Activated T-helper 1 cell treated with anti-CD3 and anti-CD28 coated beads, Interleukin-12 subunit alpha, Interleukin-12 subunit beta, Interleukin-2, Interleukin-4 antibody, amounts not matched to agents 30 ng/mL and 10 ng/mL and 1 ng/mL, durations not matched to agents 14 hours and 24 hours and 36 hours (primary cell): ENCODE measurements around the gene NFKBIZ. TPM values are rescaled to one million over a fixed set of nuclear protein-coding genes. Genes with fewer than 3 reads are reported as not detected.
"Not testable (repeated sequence)": the region's sequence is repeated elsewhere in the genome, so short reads cannot be mapped to it uniquely, and the experiment has no call there.

Source experiments
- DNase-seq: peaks from one replicate; pipeline ENCODE4 v3.0.0; 2021; ENCODE audit warnings: low spot score
- H3K27ac Mint-ChIP-seq: one replicate; pipeline ENCODE4 v1.8.0; 2021; ENCODE audit warnings: mild to moderate bottlenecking, mixed read lengths
- H3K27me3 Mint-ChIP-seq: one replicate; pipeline ENCODE4 v1.8.0; 2022; ENCODE audit warnings: mild to moderate bottlenecking, moderate library complexity, mixed read lengths; ENCODE audit not compliant: insufficient read depth
- H3K36me3 Mint-ChIP-seq: one replicate; pipeline ENCODE4 v1.8.0; 2021; ENCODE audit warnings: low read depth, mixed read lengths
- H3K4me1 Mint-ChIP-seq: one replicate; pipeline ENCODE4 v1.8.0; 2021; ENCODE audit warnings: low read depth, mixed read lengths
- H3K4me3 Mint-ChIP-seq: one replicate; pipeline ENCODE4 v1.8.0; 2021; ENCODE audit warnings: mild to moderate bottlenecking, moderate library complexity, mixed read lengths
- H3K9me3 Mint-ChIP-seq: one replicate; pipeline ENCODE4 v1.8.0; 2021; ENCODE audit warnings: mixed read lengths
- intact Hi-C: fragments of 100-400 bp; cut with micrococcal nuclease; formaldehyde crosslinking; loops from one replicate; pipeline ENCODE4 v1.15.1; 2024
- total RNA-seq: library from RNA; stranded (reverse); gene quantifications from 2 replicates; pipeline ENCODE4 v1.2.3, GENCODE V29; 2022

The NFKBIZ gene
- total RNA-seq, 1 donor from 2014 or later = 72.4 TPM

GRCh38 chr3:101897013-101897412 lies 47.7 kb downstream of the NFKBIZ start:
- no peak overlapping the region for H3K4me3 Mint-ChIP-seq
- intact Hi-C loops = no loop called here

GRCh38 chr3:101898039-101898438 lies 48.7 kb downstream of the NFKBIZ start:
- peaks cover 18% of the 10 kb centered on the region for H3K4me1 Mint-ChIP-seq
- intact Hi-C loops = no loop called here
- no peak overlapping the region for H3K27ac Mint-ChIP-seq
- no peak overlapping the region for H3K4me3 Mint-ChIP-seq
- H3K9me3 Mint-ChIP-seq = no peaks in the 10 kb centered on the region
- no peaks in the 10 kb centered on the region for H3K27me3 Mint-ChIP-seq
- no peaks in the 10 kb centered on the region for H3K36me3 Mint-ChIP-seq
- no peak for DNase-seq

More at GRCh38 chr3:101897013-101897412, 47.7 kb downstream of the NFKBIZ start:
- H3K4me1 Mint-ChIP-seq = peaks cover 10% of the 10 kb centered on the region
- no peaks in the 10 kb centered on the region for H3K36me3 Mint-ChIP-seq
- H3K27me3 Mint-ChIP-seq = no peaks in the 10 kb centered on the region
- no peak for DNase-seq
- no peaks in the 10 kb centered on the region for H3K9me3 Mint-ChIP-seq
- no peak overlapping the region for H3K27ac Mint-ChIP-seq

- no peaks in the 10 kb centered on the region for H3K9me3 Mint-ChIP-seq
- peaks cover 18% of the 10 kb centered on the region for H3K4me1 Mint-ChIP-seq
- H3K36me3 Mint-ChIP-seq = no peaks in the 10 kb centered on the region
- no peak overlapping the region for H3K27ac Mint-ChIP-seq
- H3K4me3 Mint-ChIP-seq = no peak overlapping the region
- intact Hi-C loops = no loop called here
- no peak for DNase-seq
- H3K27me3 Mint-ChIP-seq = no peaks in the 10 kb centered on the region
These were observed 49.4 kb downstream of the NFKBIZ start for GRCh38 chr3:101898752-101899169.

DNA sequence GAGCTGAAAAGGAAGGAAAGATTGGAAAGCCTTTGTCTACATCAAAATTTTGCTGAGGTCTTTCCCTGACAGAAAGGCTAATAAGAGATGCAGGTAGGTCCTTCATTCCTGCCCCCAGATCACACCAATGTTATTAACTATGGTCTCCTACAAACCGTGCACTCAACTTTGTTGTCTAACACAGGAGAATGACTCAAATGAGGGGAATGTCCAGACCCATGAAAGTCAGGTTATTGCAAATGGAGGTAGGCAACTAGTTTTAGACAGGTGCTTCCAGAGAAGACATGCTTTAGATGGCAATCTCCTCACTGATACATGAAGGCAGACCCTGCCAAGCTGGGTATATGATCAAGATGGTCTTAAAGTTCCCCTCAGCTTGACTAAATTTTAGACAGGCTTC lies 51.0 kb downstream of the NFKBIZ start:
- no peak for DNase-seq
- H3K27ac Mint-ChIP-seq = no peak overlapping the region
- H3K9me3 Mint-ChIP-seq = no peaks in the 10 kb centered on the region
- peaks cover 18% of the 10 kb centered on the region for H3K4me1 Mint-ChIP-seq
- no peaks in the 10 kb centered on the region for H3K27me3 Mint-ChIP-seq
- no peaks in the 10 kb centered on the region for H3K36me3 Mint-ChIP-seq
- H3K4me3 Mint-ChIP-seq = no peak overlapping the region
- intact Hi-C loops = loop anchor here (5.0 kb wide), 1 partner anchor 37 kb away; no protein-coding TSS in a partner anchor

GRCh38 chr3:101900736-101901135 lies 51.4 kb downstream of the NFKBIZ start:
- intact Hi-C loops = loop anchor here (5.0 kb wide), 1 partner anchor 37 kb away; no protein-coding TSS in a partner anchor
- H3K9me3 Mint-ChIP-seq = no peaks in the 10 kb centered on the region
- H3K36me3 Mint-ChIP-seq = peaks cover 1% of the 10 kb centered on the region
- H3K4me3 Mint-ChIP-seq = no peak overlapping the region
- DNase-seq = no peak
- no peaks in the 10 kb centered on the region for H3K27me3 Mint-ChIP-seq
- H3K4me1 Mint-ChIP-seq = peaks cover 18% of the 10 kb centered on the region
- no peak overlapping the region for H3K27ac Mint-ChIP-seq

DNA sequence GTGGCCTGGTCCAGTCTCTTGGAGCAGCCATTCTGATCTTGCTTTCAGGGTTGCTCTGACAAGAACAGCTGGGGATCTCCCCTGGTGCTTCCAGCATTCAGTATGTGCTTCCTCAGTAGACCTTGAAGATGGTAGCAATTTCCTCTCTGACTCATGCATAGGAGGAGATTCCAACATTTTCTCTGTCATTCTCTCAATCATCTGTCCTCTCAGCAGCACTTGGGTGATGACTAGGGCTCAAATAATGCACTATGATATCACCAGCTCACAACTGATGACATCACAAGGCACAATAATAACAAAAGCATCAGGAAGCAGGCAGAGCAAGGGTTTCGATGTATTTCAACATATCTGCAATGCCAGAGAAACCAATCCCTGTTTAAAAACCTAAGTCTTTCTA lies 52.7 kb downstream of the NFKBIZ start:
- peaks cover 7% of the 10 kb centered on the region for H3K9me3 Mint-ChIP-seq
- no peaks in the 10 kb centered on the region for H3K27me3 Mint-ChIP-seq
- H3K27ac Mint-ChIP-seq = peak overlapping the region; percentile 38
- no peak for DNase-seq
- intact Hi-C loops = loop anchor here (1.0 to 5.0 kb wide), 2 partner anchors 35 to 41 kb away; no protein-coding TSS in a partner anchor
- no peak overlapping the region for H3K4me3 Mint-ChIP-seq
- H3K4me1 Mint-ChIP-seq = peaks cover 18% of the 10 kb centered on the region
- H3K36me3 Mint-ChIP-seq = peaks cover 2% of the 10 kb centered on the region

DNA sequence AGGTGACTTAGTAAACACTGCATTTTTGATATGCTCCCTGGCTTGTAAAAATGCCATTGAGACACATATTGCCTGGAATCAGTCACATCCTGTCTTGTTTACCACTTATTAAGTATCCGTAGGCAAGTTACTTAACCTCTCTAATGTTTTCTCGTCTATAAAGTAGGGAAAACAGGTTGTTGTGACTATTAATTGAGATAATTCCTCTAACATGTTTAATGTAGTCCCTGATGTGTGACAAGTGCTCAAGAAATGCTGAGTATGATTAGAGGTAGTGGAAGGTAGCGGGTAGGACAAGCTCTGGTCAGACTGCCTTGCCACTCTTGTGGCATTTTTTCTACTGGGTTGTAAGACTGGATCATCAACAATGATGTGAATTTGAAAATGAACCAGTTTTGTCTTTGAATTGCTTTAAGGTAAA lies 54.1 kb downstream of the NFKBIZ start:
- Mint-ChIP-seq H3K27me3 (peaks cover 4% of the 10 kb centered on the region), H3K36me3 (peaks cover 4% of the 10 kb centered on the region), H3K9me3 (peaks cover 7% of the 10 kb centered on the region), H3K4me3 (no peak overlapping the region), H3K27ac (no peak overlapping the region), H3K4me1 (peaks cover 18% of the 10 kb centered on the region)
- intact Hi-C loops = loop anchor here (5.0 kb wide), 1 partner anchor 34 kb away; no protein-coding TSS in a partner anchor
- DNase-seq = no peak

GRCh38 chr3:101905573-101905972 lies 56.3 kb downstream of the NFKBIZ start:
- intact Hi-C loops, H3K27me3 Mint-ChIP-seq, DNase-seq, H3K36me3 Mint-ChIP-seq, H3K4me3 Mint-ChIP-seq, H3K27ac Mint-ChIP-seq, H3K9me3 Mint-ChIP-seq: not testable (repeated sequence)
- peaks cover 18% of the 10 kb centered on the region for H3K4me1 Mint-ChIP-seq

Other genes starting within 250 kb of the NFKBIZ start
- 29.0 and 31.9 TPM in 2 replicates for gene ZBTB11, start 172.4 kb upstream of the NFKBIZ start, total RNA-seq
- 1,454 and 1,462 TPM in 2 replicates for gene RPL24, start 162.8 kb upstream of the NFKBIZ start, total RNA-seq
- 20.2 and 20.6 TPM in 2 replicates for gene CEP97, start 124.9 kb upstream of the NFKBIZ start, total RNA-seq
- gene NXPE3, start 70.3 kb upstream of the NFKBIZ start, total RNA-seq = 17.6 and 17.8 TPM in 2 replicates